Hepatocyte (in vitro differentiated cells): ENCODE data around the gene SLC6A4. TPM values are rescaled to one million over a fixed set of nuclear protein-coding genes. Genes with fewer than 3 reads are reported as not detected.
A peak's percentile ranks its signal among the peaks of the same experiment; 100 is the strongest.

ENCODE experiments used
- DNase-seq: peaks from one replicate; pipeline ENCODE4 v3.0.0-alpha.2; 2016; ENCODE audit warnings: low spot score
- H2AFZ ChIP-seq: fragments of 200-600 bp; sonication (generic); 2 replicates; pipeline ENCODE4 v1.6.0; 2016; ENCODE audit warnings: antibody characterized with exemption, mild to moderate bottlenecking
- H3K27ac ChIP-seq: fragments of 200-600 bp; sonication (generic); 2 replicates; pipeline ENCODE4 v1.5.1; 2016; ENCODE audit warnings: mild to moderate bottlenecking
- H3K27me3 ChIP-seq: fragments of 200-600 bp; sonication (generic); 2 replicates; pipeline ENCODE4 v1.6.1; 2016
- H3K36me3 ChIP-seq: fragments of 200-600 bp; sonication (generic); replicated peaks from 2 replicates; pipeline ENCODE4 v1.5.1; 2016; ENCODE audit warnings: low read depth; ENCODE audit not compliant: insufficient read depth
- H3K4me1 ChIP-seq: fragments of 200-600 bp; sonication (generic); 2 replicates; pipeline ENCODE4 v1.5.1; 2016; ENCODE audit warnings: mild to moderate bottlenecking, moderate library complexity; ENCODE audit not compliant: insufficient read depth
- H3K4me2 ChIP-seq: fragments of 200-600 bp; sonication (generic); 2 replicates; pipeline ENCODE4 v1.6.0; 2016
- H3K4me3 ChIP-seq: fragments of 200-600 bp; sonication (generic); 2 replicates; pipeline ENCODE4 v1.5.1; 2016; ENCODE audit warnings: mild to moderate bottlenecking
- H3K79me2 ChIP-seq: fragments of 200-600 bp; sonication (generic); 2 replicates; pipeline ENCODE4 v1.6.0; 2017; ENCODE audit warnings: mild to moderate bottlenecking
- H3K9me2 ChIP-seq: fragments of 200-600 bp; sonication (generic); replicated peaks from 2 replicates; pipeline ENCODE4 v1.6.0; 2017; ENCODE audit warnings: mild to moderate bottlenecking; ENCODE audit not compliant: insufficient read depth
- H3K9me3 ChIP-seq: fragments of 200-600 bp; sonication (generic); 2 replicates; pipeline ENCODE4 v1.5.1; 2016; ENCODE audit warnings: low read depth, mild to moderate bottlenecking
- H4K20me1 ChIP-seq: fragments of 200-600 bp; sonication (generic); 2 replicates; pipeline ENCODE4 v1.6.0; 2016; ENCODE audit warnings: mild to moderate bottlenecking; ENCODE audit not compliant: insufficient read depth, poor library complexity, severe bottlenecking
- EZH2 ChIP-seq: fragments of 200-600 bp; sonication (generic); IDR thresholded peaks from 2 replicates; pipeline ENCODE4 v1.6.1; 2016; ENCODE audit warnings: antibody characterized with exemption, mild to moderate bottlenecking, borderline replicate concordance
- EZH2phosphoT487 ChIP-seq: fragments of 200-600 bp; sonication (generic); IDR thresholded peaks from one replicate; pipeline ENCODE4 v1.6.1; 2018; ENCODE audit warnings: antibody characterized with exemption, mild to moderate bottlenecking, low read depth, moderate library complexity; ENCODE audit not compliant: unreplicated experiment, severe bottlenecking
- WGBS: methylation state at CpG from one replicate; pipeline ENCODE4 v1.1.6; 2016; ENCODE audit warnings: low lambda C conversion rate; ENCODE audit errors: missing lambda C conversion rate; 5-methylcytosine and 5-hydroxymethylcytosine counted together
- polyA plus RNA-seq: library from polyadenylated mRNA; unstranded; fragments of >200 nt; fragmentation: Nextera tagmentation; extraction: Ambion mirVana; gene quantifications from 2 replicates; pipeline ENCODE4 v1.2.1, GENCODE V29; 2016
- total RNA-seq: library from RNA; depleted of rRNA; stranded (reverse); fragments of >200 nt; gene quantifications from 2 replicates; pipeline ENCODE4 v1.2.3, GENCODE V29; 2014
- TF ChIP-seq, protein P1 (sequence below): fragments of 200-600 bp; sonication (generic); IDR thresholded peaks from 2 replicates; pipeline ENCODE4 v1.5.1; 2016; ENCODE audit warnings: antibody characterized with exemption, mild to moderate bottlenecking; ENCODE audit not compliant: poor library complexity

Gene SLC6A4
- total and polyA plus RNA-seq, 2 experiments from 2014 or later, result 2.0 to 2.6 TPM

DNA sequence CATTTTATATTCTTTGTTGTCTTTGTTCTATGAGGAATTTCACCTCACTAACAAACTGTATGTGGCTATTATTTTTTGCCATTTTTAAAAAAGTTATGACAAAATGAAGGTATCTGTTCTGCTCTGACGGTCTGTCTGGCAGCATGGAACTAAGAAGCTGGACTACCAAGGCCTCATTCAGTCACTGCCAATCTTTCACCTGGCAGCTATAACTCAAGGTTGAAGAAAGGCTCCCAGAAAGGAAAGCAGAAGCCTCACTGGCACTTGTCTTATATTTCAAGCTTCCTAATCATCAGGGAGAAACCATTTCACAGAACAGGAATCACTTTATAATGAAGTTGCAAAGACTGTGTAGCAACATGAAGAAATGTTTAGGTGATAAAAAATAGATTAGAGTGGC, 18.7 kb upstream of the SLC6A4 start:
- Histone ChIP-seq H3K9me2 (no peaks in the 10 kb centered on the region), H3K27me3 (no peaks in the 10 kb centered on the region), H4K20me1 (no peaks in the 10 kb centered on the region), H3K4me3 (no peak overlapping the region), H3K27ac (no peak overlapping the region), H2AFZ (no peak overlapping the region), H3K36me3 (no peaks in the 10 kb centered on the region), H3K4me1 (no peaks in the 10 kb centered on the region), H3K79me2 (no peaks in the 10 kb centered on the region), H3K9me3 (no peaks in the 10 kb centered on the region), H3K4me2 (no peak overlapping the region)
- TF ChIP-seq EZH2phosphoT487, result no peak
- TF ChIP-seq EZH2, result no peak
- TF ChIP-seq, protein P1, sequence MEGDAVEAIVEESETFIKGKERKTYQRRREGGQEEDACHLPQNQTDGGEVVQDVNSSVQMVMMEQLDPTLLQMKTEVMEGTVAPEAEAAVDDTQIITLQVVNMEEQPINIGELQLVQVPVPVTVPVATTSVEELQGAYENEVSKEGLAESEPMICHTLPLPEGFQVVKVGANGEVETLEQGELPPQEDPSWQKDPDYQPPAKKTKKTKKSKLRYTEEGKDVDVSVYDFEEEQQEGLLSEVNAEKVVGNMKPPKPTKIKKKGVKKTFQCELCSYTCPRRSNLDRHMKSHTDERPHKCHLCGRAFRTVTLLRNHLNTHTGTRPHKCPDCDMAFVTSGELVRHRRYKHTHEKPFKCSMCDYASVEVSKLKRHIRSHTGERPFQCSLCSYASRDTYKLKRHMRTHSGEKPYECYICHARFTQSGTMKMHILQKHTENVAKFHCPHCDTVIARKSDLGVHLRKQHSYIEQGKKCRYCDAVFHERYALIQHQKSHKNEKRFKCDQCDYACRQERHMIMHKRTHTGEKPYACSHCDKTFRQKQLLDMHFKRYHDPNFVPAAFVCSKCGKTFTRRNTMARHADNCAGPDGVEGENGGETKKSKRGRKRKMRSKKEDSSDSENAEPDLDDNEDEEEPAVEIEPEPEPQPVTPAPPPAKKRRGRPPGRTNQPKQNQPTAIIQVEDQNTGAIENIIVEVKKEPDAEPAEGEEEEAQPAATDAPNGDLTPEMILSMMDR, result no peak
- WGBS, result 83% methylated on average over 1 of the region's 1 CpG
- DNase-seq, result no peak

DNA sequence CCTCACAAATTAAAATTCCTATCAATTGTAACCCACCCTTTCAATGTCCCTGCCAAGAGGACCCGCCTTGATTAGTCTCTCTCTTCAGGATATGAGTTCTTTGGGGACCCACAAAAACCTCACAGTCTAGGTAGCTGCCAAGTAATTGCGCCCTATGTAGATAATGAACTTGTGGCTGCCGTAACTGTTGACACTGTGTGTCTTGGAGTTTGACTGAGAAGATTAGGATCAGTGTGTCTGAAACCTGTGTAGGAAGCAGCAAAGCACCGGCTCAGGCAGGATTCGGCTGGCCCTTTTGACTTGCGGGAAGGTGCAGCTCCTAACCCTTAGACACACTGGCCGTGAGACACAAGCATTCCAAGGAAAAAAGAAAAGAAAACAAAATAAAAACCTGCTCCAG, 17.8 kb upstream of the SLC6A4 start:
- TF ChIP-seq EZH2 (no peak), EZH2phosphoT487 (no peak)
- TF ChIP-seq, protein P1, result no peak
- Histone ChIP-seq H3K36me3 (no peaks in the 10 kb centered on the region), H3K4me2 (no peak overlapping the region), H3K27me3 (no peaks in the 10 kb centered on the region), H4K20me1 (no peaks in the 10 kb centered on the region), H3K27ac (peak overlapping the region; percentile 27), H3K9me2 (no peaks in the 10 kb centered on the region), H3K4me3 (no peak overlapping the region), H3K4me1 (no peaks in the 10 kb centered on the region), H3K9me3 (no peaks in the 10 kb centered on the region), H3K79me2 (no peaks in the 10 kb centered on the region), H2AFZ (no peak overlapping the region)
- WGBS, result 65% methylated on average over 7 of the region's 7 CpGs
- no peak for DNase-seq

DNA sequence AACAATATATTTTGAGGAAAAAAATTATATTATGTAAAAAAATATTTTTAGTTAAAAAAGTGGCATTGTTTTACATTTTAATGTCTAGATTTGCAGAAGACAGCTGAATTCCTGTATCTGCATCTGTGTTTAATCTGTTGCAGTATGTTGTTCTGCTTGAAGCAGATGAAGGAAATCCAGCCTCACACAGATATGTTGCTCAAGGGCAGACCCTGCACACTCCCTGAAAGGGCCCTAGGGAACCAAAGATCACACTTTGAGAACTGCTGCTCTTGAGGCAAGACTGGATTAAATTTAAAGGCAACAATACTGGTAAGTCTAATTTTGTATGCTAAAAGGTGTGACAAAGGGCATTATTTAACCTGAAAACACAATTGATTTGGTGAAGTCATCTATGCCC, 16.4 kb upstream of the SLC6A4 start:
- TF ChIP-seq, protein P1, result no peak
- no peak for TF ChIP-seq EZH2
- no peak for TF ChIP-seq EZH2phosphoT487
- Histone ChIP-seq H3K27me3 (no peaks in the 10 kb centered on the region), H3K4me1 (no peaks in the 10 kb centered on the region), H3K4me2 (no peak overlapping the region), H3K36me3 (no peaks in the 10 kb centered on the region), H3K9me2 (no peaks in the 10 kb centered on the region), H3K79me2 (no peaks in the 10 kb centered on the region), H2AFZ (no peak overlapping the region), H3K9me3 (no peaks in the 10 kb centered on the region), H3K4me3 (no peak overlapping the region), H3K27ac (no peak overlapping the region), H4K20me1 (no peaks in the 10 kb centered on the region)
- no peak for DNase-seq

DNA sequence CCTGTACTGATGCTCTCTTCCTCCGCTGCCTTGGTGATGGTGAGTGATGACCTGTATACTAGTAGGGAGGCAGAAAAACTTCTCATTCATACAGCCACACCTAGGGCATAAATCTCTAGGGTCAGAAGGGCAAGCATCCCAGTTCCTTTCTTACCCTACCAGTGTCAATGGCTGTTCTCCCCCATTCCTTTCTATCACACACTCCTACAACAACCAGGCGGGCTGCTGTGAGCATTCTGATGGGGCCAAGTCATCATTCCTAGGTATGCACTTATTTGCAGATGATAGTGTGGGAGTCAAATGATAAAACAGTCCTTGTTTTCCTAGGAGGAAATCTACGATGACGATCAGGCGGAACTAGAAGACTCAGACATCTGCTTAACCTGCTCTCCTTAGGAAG, 14.0 kb upstream of the SLC6A4 start:
- 94% methylated on average over 5 of the region's 5 CpGs for WGBS
- Histone ChIP-seq H3K36me3 (no peaks in the 10 kb centered on the region), H2AFZ (no peak overlapping the region), H4K20me1 (no peaks in the 10 kb centered on the region), H3K9me2 (no peaks in the 10 kb centered on the region), H3K27me3 (no peaks in the 10 kb centered on the region), H3K9me3 (no peaks in the 10 kb centered on the region), H3K27ac (no peak overlapping the region), H3K79me2 (no peaks in the 10 kb centered on the region), H3K4me3 (no peak overlapping the region), H3K4me1 (no peaks in the 10 kb centered on the region), H3K4me2 (no peak overlapping the region)
- no peak for TF ChIP-seq EZH2
- no peak for DNase-seq
